GM23248 (cell line): ENCODE data around the gene GOLPH3. TPM values are rescaled to one million over a fixed set of nuclear protein-coding genes. Genes with fewer than 3 reads are reported as not detected.

Experiments
- DNase-seq: peaks from one replicate; pipeline ENCODE4 v3.0.0-alpha.2; 2015
- H2AFZ ChIP-seq: fragments of 200-600 bp; sonication (generic); 2 replicates; pipeline ENCODE4 v1.6.1; 2016; ENCODE audit warnings: antibody characterized with exemption
- H3F3A ChIP-seq: fragments of 200-600 bp; sonication (generic); 2 replicates; pipeline ENCODE4 v1.6.1; 2016; ENCODE audit warnings: mild to moderate bottlenecking, antibody characterized with exemption, mixed run types; ENCODE audit not compliant: insufficient read depth
- H3K27ac ChIP-seq: fragments of 200-600 bp; sonication (generic); 2 replicates; pipeline ENCODE4 v1.5.1; 2016; ENCODE audit warnings: mild to moderate bottlenecking
- H3K27me3 ChIP-seq: fragments of 200-600 bp; sonication (generic); replicated peaks from 2 replicates; pipeline ENCODE4 v1.6.1; 2016; ENCODE audit warnings: mild to moderate bottlenecking; ENCODE audit not compliant: insufficient read depth
- H3K36me3 ChIP-seq: fragments of 200-600 bp; sonication (generic); 2 replicates; pipeline ENCODE4 v1.6.1; 2016; ENCODE audit warnings: low read depth, mild to moderate bottlenecking
- H3K4me1 ChIP-seq: fragments of 200-600 bp; sonication (generic); 2 replicates; pipeline ENCODE4 v1.6.1; 2016; ENCODE audit warnings: mild to moderate bottlenecking; ENCODE audit not compliant: insufficient read depth
- H3K4me2 ChIP-seq: fragments of 200-600 bp; sonication (generic); one replicate; pipeline ENCODE4 v1.6.1; 2016; ENCODE audit warnings: mild to moderate bottlenecking; ENCODE audit not compliant: unreplicated experiment
- H3K4me3 ChIP-seq: fragments of 200-600 bp; sonication (generic); 2 replicates; pipeline ENCODE4 v1.5.1; 2016; ENCODE audit warnings: mild to moderate bottlenecking
- H3K79me2 ChIP-seq: fragments of 200-600 bp; sonication (generic); 2 replicates; pipeline ENCODE4 v1.6.1; 2016; ENCODE audit warnings: mild to moderate bottlenecking; ENCODE audit not compliant: insufficient read depth
- H3K9ac ChIP-seq: fragments of 200-600 bp; sonication (generic); 2 replicates; pipeline ENCODE4 v1.6.1; 2016; ENCODE audit warnings: mild to moderate bottlenecking
- H3K9me2 ChIP-seq: fragments of 200-600 bp; sonication (generic); 2 replicates; pipeline ENCODE4 v1.6.1; 2016; ENCODE audit warnings: mixed run types, mild to moderate bottlenecking, moderate library complexity; ENCODE audit not compliant: insufficient read depth
- H3K9me3 ChIP-seq: fragments of 200-600 bp; sonication (generic); one replicate; pipeline ENCODE4 v1.6.1; 2017; ENCODE audit warnings: low read depth
- H4K20me1 ChIP-seq: fragments of 200-600 bp; sonication (generic); 2 replicates; pipeline ENCODE4 v1.6.0; 2016; ENCODE audit not compliant: insufficient read depth
- EZH2 ChIP-seq: fragments of 200-600 bp; sonication (generic); IDR thresholded peaks from 2 replicates; pipeline ENCODE4 v1.6.1; 2018; ENCODE audit warnings: antibody characterized with exemption, mild to moderate bottlenecking; ENCODE audit not compliant: insufficient read depth, poor library complexity, severe bottlenecking
- EZH2phosphoT487 ChIP-seq: fragments of 200-600 bp; sonication (generic); IDR thresholded peaks from 2 replicates; pipeline ENCODE4 v1.6.1; 2018; ENCODE audit warnings: antibody characterized with exemption, moderate library complexity, mild to moderate bottlenecking, low read depth; ENCODE audit not compliant: insufficient read depth
- WGBS, 2 experiments: methylation state at CpG; one replicate each; pipeline ENCODE4 v1.1.6; 2015 to 2017; ENCODE audit warnings: low lambda C conversion rate in 2 of 2, low coverage in 1 of 2; ENCODE audit errors: missing lambda C conversion rate in 2 of 2; 5-methylcytosine and 5-hydroxymethylcytosine counted together
- in situ Hi-C: fragments of 300-500 bp; cut with MboI; formaldehyde crosslinking; loops from 2 replicates; pipeline ENCODE4 v1.15.0; 2020
- polyA plus RNA-seq: library from polyadenylated mRNA; unstranded; fragments of >200 nt; fragmentation: Nextera tagmentation; extraction: Ambion mirVana; gene quantifications from 2 replicates; pipeline ENCODE4 v1.2.1, GENCODE V29; 2016
- total RNA-seq: library from RNA; depleted of rRNA; stranded (reverse); fragments of >200 nt; shearing (Covaris generic); gene quantifications from 2 replicates; pipeline ENCODE4 v1.2.3, GENCODE V29; 2014

Gene GOLPH3
- total and polyA plus RNA-seq, 2 experiments from 2014 or later = 102 to 120 TPM

DNA sequence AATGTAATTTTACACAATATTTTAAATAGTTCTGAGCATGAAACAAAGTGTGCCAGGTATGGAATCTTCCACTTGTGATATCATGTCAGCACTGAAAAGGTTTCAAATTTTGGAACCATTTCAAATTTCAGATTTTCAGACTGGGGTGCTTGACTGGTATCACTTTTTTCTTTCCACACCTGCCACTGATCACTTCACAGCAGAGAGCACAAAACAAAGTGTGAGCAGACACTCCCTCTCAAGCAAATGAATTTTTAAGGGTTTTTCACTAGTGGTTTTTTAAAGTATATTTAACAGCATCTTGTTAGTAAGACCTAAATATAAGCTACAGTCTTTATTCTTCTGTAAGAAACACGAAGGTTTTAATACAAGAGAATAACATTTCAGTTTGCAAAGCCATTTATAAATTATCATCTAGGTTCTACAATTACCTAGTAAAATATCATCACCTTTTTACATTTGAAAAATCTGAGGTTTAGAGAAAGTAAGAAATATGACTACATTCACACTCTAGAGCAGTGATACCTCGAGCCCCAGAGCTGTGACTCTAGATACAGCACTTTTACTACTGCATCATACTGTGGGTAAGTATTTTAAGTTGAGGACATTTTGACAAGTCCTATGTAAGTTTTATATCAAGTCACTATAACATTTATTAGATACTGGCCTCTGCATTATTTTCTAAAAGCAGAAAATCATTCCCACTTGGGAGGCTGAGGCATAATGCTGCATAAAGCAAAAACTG lies 14.6 kb downstream of the GOLPH3 start:
- no peak overlapping the region for H2AFZ ChIP-seq
- DNase-seq = no peak
- in situ Hi-C loops = no loop called here
- H4K20me1 ChIP-seq = peaks cover 21% of the 10 kb centered on the region
- no peak overlapping the region for H3K4me2 ChIP-seq
- 68 to 69% methylated on average over 2 of the region's 2 CpGs for WGBS, 2 experiments
- H3K36me3 ChIP-seq = 0 out of 2 replicates have a peak, but pooled peaks cover 5% of the 10 kb centered on the region
- peaks cover 14% of the 10 kb centered on the region for H3K4me1 ChIP-seq
- no peaks in the 10 kb centered on the region for H3K27me3 ChIP-seq
- H3K79me2 ChIP-seq = peaks cover 100% of the 10 kb centered on the region
- peak overlapping the region; percentile 20; the same call in 1 of the 2 replicates for H3K27ac ChIP-seq
- H3K4me3 ChIP-seq = no peak overlapping the region
- no peaks in the 10 kb centered on the region for H3K9me3 ChIP-seq
- H3K9ac ChIP-seq = no peak overlapping the region
- H3K9me2 ChIP-seq = no peaks in the 10 kb centered on the region
- no peak for TF ChIP-seq EZH2
- TF ChIP-seq EZH2phosphoT487 = no peak
- peaks cover 23% of the 10 kb centered on the region; the same call in 1 of the 2 replicates for H3F3A ChIP-seq

- H3K36me3 ChIP-seq = 0 out of 2 replicates have a peak, but pooled peaks cover 3% of the 10 kb centered on the region
- WGBS, 2 experiments = 73% methylated on average over 2 of the region's 2 CpGs
- no peaks in the 10 kb centered on the region for H3K27me3 ChIP-seq
- peaks cover 100% of the 10 kb centered on the region for H3K79me2 ChIP-seq
- H3F3A ChIP-seq = peaks cover 23% of the 10 kb centered on the region; the same call in 1 of the 2 replicates
- no peaks in the 10 kb centered on the region for H3K9me2 ChIP-seq
- peaks cover 30% of the 10 kb centered on the region for H4K20me1 ChIP-seq
- no peak overlapping the region for H2AFZ ChIP-seq
- in situ Hi-C loops = no loop called here
- no peak for DNase-seq
- no peak overlapping the region for H3K4me2 ChIP-seq
- TF ChIP-seq EZH2 (no peak), EZH2phosphoT487 (no peak)
- no peak overlapping the region for H3K4me3 ChIP-seq
- peaks cover 22% of the 10 kb centered on the region for H3K4me1 ChIP-seq
- no peaks in the 10 kb centered on the region for H3K9me3 ChIP-seq
- no peak overlapping the region for H3K27ac ChIP-seq
- no peak overlapping the region for H3K9ac ChIP-seq
Observed at GRCh38 chr5:32158679-32158975, 15.5 kb downstream of the GOLPH3 start.

GRCh38 chr5:32157078-32157477 lies 17.0 kb downstream of the GOLPH3 start:
- Histone ChIP-seq H3K4me1 (peaks cover 29% of the 10 kb centered on the region), H3K27me3 (no peaks in the 10 kb centered on the region), H3K27ac (no peak overlapping the region), H3K9me3 (no peaks in the 10 kb centered on the region), H3K4me2 (no peak overlapping the region), H4K20me1 (peaks cover 37% of the 10 kb centered on the region), H3K9me2 (no peaks in the 10 kb centered on the region), H3K36me3 (0 out of 2 replicates have a peak, but pooled peaks cover 2% of the 10 kb centered on the region), H3F3A (peaks cover 28% of the 10 kb centered on the region), H3K79me2 (peaks cover 100% of the 10 kb centered on the region), H3K9ac (no peak overlapping the region), H3K4me3 (no peak overlapping the region), H2AFZ (no peak overlapping the region)
- in situ Hi-C loops = no loop called here
- WGBS, 2 experiments = 67 to 72% methylated on average over 4 of the region's 4 CpGs
- TF ChIP-seq EZH2phosphoT487 (no peak), EZH2 (no peak)
- no peak for DNase-seq

GRCh38 chr5:32156635-32157034 lies 17.5 kb downstream of the GOLPH3 start:
- Histone ChIP-seq H3K4me1 (peaks cover 29% of the 10 kb centered on the region), H3K4me3 (no peak overlapping the region), H4K20me1 (peaks cover 39% of the 10 kb centered on the region), H3K4me2 (no peak overlapping the region), H3K79me2 (peaks cover 100% of the 10 kb centered on the region), H3K36me3 (no peaks in the 10 kb centered on the region), H3K9ac (no peak overlapping the region), H3K9me3 (no peaks in the 10 kb centered on the region), H3K27me3 (no peaks in the 10 kb centered on the region), H3K9me2 (no peaks in the 10 kb centered on the region), H3K27ac (no peak overlapping the region), H3F3A (peaks cover 28% of the 10 kb centered on the region), H2AFZ (no peak overlapping the region)
- in situ Hi-C loops = no loop called here
- TF ChIP-seq EZH2 (no peak), EZH2phosphoT487 (no peak)
- no peak for DNase-seq
- 82 to 84% methylated on average over 9 of the region's 9 CpGs for WGBS, 2 experiments
